D721Med (cell line): ENCODE data around the gene ACTG2.
"Not testable (repeated sequence)": the region's sequence is repeated elsewhere in the genome, so short reads cannot be mapped to it uniquely, and the experiment has no call there.

ENCODE experiments used
- DNase-seq: peaks from one replicate; pipeline ENCODE4 v3.0.0; 2011; ENCODE audit warnings: low spot score; ENCODE audit not compliant: insufficient read length
- FAIRE-seq: peaks from 2 replicates; lab custom pipeline; 2011; peaks lifted over from hg19 to GRCh38; lab: Jason Lieb, UNC
- TF ChIP-seq, protein P1 (sequence below): IDR thresholded peaks from 2 replicates; pipeline ENCODE4 v1.5.1; 2012; ENCODE audit warnings: mild to moderate bottlenecking, control low read depth; ENCODE audit not compliant: insufficient read depth; ENCODE audit errors: missing control alignments

Gene ACTG2

DNA sequence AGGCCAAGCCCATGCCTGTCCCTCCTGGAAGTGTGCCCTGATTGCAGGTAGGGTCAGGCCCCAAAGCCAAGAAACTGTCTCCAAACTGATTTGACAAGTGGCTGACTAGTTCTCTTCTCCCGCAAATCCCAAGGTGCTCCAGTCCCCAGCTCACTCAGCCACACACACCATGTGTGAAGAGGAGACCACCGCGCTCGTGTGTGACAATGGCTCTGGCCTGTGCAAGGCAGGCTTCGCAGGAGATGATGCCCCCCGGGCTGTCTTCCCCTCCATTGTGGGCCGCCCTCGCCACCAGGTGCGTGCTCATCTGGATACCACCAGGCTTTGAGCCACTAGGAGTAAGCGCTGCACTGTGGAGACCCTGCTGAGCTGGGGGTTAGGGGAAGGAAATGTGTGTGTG is 8.3 kb downstream of the ACTG2 start:
- no peak for FAIRE-seq
- DNase-seq = no peak
- TF ChIP-seq, protein P1, sequence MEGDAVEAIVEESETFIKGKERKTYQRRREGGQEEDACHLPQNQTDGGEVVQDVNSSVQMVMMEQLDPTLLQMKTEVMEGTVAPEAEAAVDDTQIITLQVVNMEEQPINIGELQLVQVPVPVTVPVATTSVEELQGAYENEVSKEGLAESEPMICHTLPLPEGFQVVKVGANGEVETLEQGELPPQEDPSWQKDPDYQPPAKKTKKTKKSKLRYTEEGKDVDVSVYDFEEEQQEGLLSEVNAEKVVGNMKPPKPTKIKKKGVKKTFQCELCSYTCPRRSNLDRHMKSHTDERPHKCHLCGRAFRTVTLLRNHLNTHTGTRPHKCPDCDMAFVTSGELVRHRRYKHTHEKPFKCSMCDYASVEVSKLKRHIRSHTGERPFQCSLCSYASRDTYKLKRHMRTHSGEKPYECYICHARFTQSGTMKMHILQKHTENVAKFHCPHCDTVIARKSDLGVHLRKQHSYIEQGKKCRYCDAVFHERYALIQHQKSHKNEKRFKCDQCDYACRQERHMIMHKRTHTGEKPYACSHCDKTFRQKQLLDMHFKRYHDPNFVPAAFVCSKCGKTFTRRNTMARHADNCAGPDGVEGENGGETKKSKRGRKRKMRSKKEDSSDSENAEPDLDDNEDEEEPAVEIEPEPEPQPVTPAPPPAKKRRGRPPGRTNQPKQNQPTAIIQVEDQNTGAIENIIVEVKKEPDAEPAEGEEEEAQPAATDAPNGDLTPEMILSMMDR = no peak

DNA sequence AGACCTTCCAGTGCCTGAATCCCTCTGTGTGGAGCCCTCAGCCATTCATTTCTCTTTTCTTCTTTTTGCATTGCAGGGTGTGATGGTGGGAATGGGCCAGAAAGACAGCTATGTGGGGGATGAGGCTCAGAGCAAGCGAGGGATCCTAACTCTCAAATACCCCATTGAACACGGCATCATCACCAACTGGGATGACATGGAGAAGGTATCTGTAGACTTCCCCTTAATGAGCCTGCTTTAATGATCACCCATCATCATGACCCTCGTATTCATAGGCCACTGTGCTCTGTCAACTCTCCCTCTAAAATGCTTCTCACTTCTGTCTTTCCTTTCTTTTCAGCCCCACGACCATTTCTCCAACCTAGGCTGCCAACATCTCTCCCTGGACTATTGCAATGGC is 9.5 kb downstream of the ACTG2 start:
- TF ChIP-seq, protein P1 = no peak
- FAIRE-seq = no peak

DNA sequence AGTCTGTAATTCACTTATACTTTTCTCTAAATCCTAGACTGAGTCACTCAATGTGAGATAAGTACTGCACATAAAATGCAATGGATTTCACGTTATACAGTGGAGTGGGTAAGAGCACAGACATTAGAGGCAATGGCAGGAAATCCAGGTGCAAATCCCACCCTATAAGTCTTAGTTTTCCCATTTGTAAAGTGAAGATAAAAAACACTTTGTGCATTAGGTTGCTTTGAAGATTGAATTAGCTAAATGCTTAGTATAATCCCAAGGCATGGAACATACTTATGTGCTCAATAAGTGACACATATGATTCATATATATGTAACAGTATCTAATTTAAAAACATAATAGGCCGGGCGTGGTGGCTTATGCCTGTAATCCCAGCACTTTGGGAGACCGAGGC is 10.5 kb downstream of the ACTG2 start:
- no peak for FAIRE-seq
- no peak for DNase-seq
- TF ChIP-seq, protein P1 = no peak

More for the DNA sequence above, 9.5 kb downstream of the ACTG2 start:
- DNase-seq = no peak

DNA sequence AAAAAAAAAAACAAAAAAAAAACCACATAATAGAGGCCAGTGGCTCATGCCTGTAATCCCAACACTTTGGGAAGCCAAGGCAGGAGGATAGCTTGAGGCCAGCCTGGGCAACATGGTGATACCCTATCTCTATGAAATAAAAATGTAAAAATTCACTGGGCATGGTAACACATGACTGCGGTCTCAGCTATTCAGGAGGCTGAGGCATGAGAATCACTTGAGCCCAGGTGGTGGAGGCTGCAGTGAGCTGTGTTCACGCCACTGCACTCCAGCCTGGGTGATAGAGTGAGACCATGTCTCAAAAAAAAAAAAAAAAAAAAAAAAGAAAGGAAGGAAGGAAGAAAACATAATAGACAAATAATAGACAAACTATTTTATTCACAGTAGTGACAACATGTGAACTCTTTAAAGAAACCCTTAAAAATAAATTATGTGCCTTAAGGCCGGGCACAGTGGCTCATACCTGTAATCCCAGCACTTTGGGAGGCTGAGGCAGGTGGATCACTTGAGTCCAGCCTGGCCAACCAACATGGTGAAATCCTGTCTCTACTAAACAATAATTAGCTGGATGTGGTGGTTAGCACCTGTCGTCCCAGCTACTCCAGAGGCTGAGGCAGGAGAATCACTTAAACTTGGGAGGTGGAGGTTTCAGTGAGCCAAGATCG is 11.3 kb downstream of the ACTG2 start:
- not testable (repeated sequence) for DNase-seq, FAIRE-seq

DNA sequence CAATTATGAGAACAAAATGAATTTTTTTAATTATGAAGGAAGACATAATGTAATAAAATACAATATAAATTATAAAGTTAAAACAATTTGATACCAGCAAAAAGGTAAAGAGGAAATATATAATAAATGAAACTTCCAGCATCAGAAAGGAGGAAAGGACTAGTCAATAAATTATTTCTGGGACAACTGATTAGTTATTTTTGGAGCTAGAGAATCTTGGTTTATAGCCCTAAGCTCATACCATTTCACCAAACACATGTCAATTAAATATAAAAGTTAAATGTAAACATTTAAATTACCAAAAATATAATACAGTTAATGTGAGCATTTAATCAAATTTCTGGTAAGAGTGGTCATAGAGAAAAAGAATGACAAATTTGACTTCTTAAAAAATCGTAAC is 12.1 kb downstream of the ACTG2 start:
- no peak for FAIRE-seq
- no peak for DNase-seq
- TF ChIP-seq, protein P1 = no peak

DNA sequence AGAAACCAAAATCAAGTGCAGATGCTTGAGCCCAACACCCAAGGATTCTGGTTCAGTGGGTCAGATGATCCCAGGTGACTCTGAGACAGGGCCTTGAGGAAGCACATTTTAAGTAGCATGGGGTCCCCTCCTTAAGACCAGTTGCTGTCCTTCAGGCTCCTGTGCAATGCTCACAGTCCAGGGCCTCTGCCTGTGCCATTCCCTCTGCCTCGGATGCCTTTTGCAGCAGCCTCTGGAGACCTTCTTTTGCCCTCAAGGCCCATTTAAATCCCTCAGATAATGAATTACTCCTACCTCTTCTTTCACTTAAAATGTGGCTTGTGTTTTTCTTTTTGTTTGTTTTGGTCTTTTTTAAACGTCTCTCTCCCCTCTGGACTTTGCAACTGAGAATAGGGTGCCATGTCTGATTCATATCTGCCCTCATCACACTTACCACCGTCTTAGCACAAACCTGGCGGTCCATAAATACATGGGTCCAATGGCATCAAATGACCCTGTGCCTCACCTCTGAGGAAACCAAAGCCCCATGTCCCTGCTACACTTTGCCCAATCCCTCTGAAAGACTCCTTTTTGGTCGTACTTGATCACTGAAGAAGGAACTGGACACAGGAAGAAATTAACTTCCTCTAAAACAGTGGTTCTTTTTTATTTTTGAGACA is 14.2 kb downstream of the ACTG2 start:
- FAIRE-seq = no peak
- no peak for DNase-seq
- TF ChIP-seq, protein P1 = no peak

DNA sequence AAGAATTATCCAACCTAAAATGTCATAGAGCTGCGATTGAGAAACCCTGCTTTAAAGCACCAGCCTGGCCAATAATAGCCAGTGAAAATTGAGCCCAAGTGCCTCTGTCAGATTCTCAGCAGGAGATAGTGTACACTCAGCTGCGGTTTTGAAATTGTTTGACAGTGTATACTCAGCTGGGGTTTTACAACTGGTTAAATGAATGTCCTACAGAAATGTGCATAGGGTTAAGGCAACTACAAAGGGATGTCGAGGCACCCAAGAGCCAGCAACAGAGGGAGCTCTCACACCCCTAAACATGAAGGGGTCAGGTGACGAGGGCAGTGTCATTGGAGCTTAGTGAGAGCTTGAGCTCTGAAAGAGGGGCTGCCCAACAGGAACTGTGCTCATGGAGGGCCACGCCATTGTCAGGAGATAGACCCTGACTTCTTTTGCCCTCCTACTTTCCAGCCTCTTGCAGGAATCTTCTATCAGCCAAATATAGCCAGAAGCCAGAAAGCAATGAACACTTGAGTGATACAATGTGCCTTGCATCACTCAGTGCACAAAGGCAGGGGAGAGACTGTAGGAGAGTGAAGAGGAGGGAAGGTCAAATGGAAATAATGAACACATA is 15.1 kb downstream of the ACTG2 start:
- FAIRE-seq (no peak), DNase-seq (no peak)
- TF ChIP-seq, protein P1 = peak; percentile 35
